PFSK-1 (cell line): Measurements from ENCODE around the gene ITPRID1.

Source experiments
- FOXP2 ChIP-seq: optimal IDR thresholded peaks from 2 replicates; pipeline ENCODE3; 2011; ENCODE audit warnings: borderline replicate concordance, control low read depth, inconsistent platforms; ENCODE audit not compliant: insufficient read depth; ENCODE audit errors: extremely low read length, extremely low read depth
- POLR2AphosphoS5 ChIP-seq: IDR thresholded peaks from 2 replicates; pipeline ENCODE4 v1.6.1; 2012; ENCODE audit warnings: low read depth, mild to moderate bottlenecking, control low read depth, low read length, moderate library complexity
- SIN3A ChIP-seq: IDR thresholded peaks from 2 replicates; pipeline ENCODE4 v1.6.1; 2012; ENCODE audit warnings: mild to moderate bottlenecking, low read length, moderate library complexity, borderline replicate concordance; ENCODE audit not compliant: insufficient read depth
- TAF1 ChIP-seq: IDR thresholded peaks from 2 replicates; pipeline ENCODE4 v1.6.1; 2012; ENCODE audit warnings: low read length, control low read depth, borderline replicate concordance; ENCODE audit not compliant: insufficient read depth
- TF ChIP-seq, protein P1 (sequence below), 2 experiments: IDR thresholded peaks; 2 replicates each; pipeline versions ENCODE4 v1.6.1 to v1.8.0; 2011 to 2012; ENCODE audit warnings: low read depth in 2 of 2, low read length in 2 of 2, control low read depth in 1 of 2, inconsistent platforms in 1 of 2, mild to moderate bottlenecking in 1 of 2, moderate library complexity in 1 of 2; ENCODE audit not compliant: insufficient read depth in 1 of 2

Gene ITPRID1

GRCh38 chr7:31518766-31519165, 4.9 kb downstream of the ITPRID1 start:
- no peak for TF ChIP-seq SIN3A
- TF ChIP-seq FOXP2: no peak
- TF ChIP-seq TAF1: no peak
- no peak for TF ChIP-seq POLR2AphosphoS5
- TF ChIP-seq, protein P1, sequence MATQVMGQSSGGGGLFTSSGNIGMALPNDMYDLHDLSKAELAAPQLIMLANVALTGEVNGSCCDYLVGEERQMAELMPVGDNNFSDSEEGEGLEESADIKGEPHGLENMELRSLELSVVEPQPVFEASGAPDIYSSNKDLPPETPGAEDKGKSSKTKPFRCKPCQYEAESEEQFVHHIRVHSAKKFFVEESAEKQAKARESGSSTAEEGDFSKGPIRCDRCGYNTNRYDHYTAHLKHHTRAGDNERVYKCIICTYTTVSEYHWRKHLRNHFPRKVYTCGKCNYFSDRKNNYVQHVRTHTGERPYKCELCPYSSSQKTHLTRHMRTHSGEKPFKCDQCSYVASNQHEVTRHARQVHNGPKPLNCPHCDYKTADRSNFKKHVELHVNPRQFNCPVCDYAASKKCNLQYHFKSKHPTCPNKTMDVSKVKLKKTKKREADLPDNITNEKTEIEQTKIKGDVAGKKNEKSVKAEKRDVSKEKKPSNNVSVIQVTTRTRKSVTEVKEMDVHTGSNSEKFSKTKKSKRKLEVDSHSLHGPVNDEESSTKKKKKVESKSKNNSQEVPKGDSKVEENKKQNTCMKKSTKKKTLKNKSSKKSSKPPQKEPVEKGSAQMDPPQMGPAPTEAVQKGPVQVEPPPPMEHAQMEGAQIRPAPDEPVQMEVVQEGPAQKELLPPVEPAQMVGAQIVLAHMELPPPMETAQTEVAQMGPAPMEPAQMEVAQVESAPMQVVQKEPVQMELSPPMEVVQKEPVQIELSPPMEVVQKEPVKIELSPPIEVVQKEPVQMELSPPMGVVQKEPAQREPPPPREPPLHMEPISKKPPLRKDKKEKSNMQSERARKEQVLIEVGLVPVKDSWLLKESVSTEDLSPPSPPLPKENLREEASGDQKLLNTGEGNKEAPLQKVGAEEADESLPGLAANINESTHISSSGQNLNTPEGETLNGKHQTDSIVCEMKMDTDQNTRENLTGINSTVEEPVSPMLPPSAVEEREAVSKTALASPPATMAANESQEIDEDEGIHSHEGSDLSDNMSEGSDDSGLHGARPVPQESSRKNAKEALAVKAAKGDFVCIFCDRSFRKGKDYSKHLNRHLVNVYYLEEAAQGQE (IDR thresholded peaks at IDR 0.05; ENCODE audit: insufficient read depth in 1 of 2, low read depth in 2 of 2, low read length in 2 of 2): no peak

DNA sequence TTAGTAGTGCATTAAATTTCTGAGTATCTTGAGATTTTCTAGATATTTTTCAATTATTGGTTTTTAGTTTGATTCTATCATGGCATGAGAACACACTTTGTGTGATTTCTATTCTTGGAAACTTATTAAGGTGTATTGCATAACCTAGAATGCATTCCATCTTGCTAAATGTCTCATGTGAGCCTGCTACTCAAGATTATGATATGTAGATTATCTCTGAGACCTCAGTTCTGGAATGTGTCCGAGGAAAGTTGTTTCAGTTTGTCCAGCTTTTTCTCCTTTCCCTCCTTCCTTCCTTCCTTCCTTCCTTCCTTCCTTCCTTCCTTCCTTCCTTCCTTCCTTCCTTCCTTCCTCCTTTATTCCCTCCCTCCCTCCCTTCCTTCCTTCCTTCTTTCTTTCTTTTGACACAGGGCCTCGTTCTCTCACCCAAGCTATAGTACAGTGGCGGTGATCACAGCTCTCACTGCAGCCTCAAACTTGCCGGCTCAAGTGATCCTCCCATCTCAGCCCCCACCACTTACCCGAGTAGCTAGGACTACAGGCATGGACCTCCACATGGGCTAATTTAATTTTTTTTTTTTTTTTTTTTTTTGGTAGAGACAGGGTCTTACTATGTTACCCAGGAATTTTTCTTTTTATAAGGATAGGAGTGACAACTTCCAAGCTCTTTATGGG, 7.6 kb downstream of the ITPRID1 start:
- no peak for TF ChIP-seq SIN3A
- no peak for TF ChIP-seq TAF1
- TF ChIP-seq, protein P1 (IDR thresholded peaks at IDR 0.05; ENCODE audit: insufficient read depth in 1 of 2, low read depth in 2 of 2, low read length in 2 of 2): no peak
- no peak for TF ChIP-seq FOXP2
- no peak for TF ChIP-seq POLR2AphosphoS5

DNA sequence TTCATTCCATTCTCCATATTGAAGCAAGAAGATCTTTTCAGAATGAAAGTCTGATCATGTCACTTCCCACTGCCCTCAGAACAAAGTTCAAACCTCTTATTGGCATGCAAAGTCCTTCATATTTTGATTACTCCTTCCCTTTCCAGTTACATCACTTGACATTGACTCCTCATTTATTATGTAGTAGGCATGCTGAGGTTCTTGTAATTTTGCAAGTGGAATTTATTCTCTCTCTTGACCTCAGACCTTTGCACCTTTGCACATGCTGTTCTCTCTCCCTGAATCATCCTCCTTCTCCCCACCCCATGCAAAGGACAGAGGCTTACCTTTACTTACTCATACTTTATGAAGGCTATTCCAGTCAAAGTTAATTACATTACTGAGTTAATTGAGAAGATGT, 13.0 kb downstream of the ITPRID1 start:
- TF ChIP-seq POLR2AphosphoS5 (no peak), SIN3A (no peak), FOXP2 (no peak), TAF1 (no peak)
- TF ChIP-seq, protein P1 (IDR thresholded peaks at IDR 0.05; ENCODE audit: insufficient read depth in 1 of 2, low read depth in 2 of 2, low read length in 2 of 2): no peak

- TF ChIP-seq FOXP2 (no peak), TAF1 (no peak), POLR2AphosphoS5 (no peak), SIN3A (no peak)
- TF ChIP-seq, protein P1 (IDR thresholded peaks at IDR 0.05; ENCODE audit: insufficient read depth in 1 of 2, low read depth in 2 of 2, low read length in 2 of 2): no peak
These were observed 15.2 kb downstream of the ITPRID1 start for GRCh38 chr7:31529103-31529502.

DNA sequence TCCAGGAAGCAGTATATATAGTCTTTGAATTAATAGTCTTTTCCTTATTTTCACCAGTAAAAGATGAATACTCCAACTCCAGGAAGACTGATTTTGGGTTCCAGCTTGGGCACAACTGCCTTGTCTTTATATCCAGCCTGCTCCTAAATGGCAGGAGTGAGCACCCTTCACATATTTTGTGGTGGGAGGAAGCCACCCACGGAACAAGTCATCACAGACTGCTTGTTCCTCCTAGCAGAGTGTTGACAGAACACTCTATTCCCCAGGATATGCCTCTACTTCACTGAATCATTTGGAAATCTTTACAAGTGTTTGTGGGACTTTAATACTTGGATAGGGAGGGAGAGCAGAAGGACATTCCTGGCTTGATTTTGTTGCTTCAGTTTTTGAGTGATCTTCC, 31.7 kb downstream of the ITPRID1 start:
- no peak for TF ChIP-seq SIN3A
- TF ChIP-seq TAF1: no peak
- no peak for TF ChIP-seq FOXP2
- TF ChIP-seq, protein P1 (IDR thresholded peaks at IDR 0.05; ENCODE audit: insufficient read depth in 1 of 2, low read depth in 2 of 2, low read length in 2 of 2): no peak
- TF ChIP-seq POLR2AphosphoS5: no peak
